HT1080 (cell line): ENCODE measurements around the gene PXYLP1. TPM values are rescaled to one million over a fixed set of nuclear protein-coding genes. Genes with fewer than 3 reads are reported as not detected.

ENCODE experiments used
- DNase-seq: peaks from one replicate; pipeline ENCODE4 v3.0.0-alpha.2; 2015; ENCODE audit warnings: low read depth
- total RNA-seq: library from RNA; depleted of rRNA; stranded (reverse); fragments of >200 nt; shearing (Covaris generic); gene quantifications from 2 replicates; pipeline ENCODE4 v1.2.3, GENCODE V29; 2014

The PXYLP1 gene
- total RNA-seq, 1 experiment from 2014 or later, result 7.7 TPM

- no peak for DNase-seq
Measured at GRCh38 chr3:141248064-141248463, 16.4 kb downstream of the PXYLP1 start.

GRCh38 chr3:141249041-141249440, 17.4 kb downstream of the PXYLP1 start:
- no peak for DNase-seq

DNA sequence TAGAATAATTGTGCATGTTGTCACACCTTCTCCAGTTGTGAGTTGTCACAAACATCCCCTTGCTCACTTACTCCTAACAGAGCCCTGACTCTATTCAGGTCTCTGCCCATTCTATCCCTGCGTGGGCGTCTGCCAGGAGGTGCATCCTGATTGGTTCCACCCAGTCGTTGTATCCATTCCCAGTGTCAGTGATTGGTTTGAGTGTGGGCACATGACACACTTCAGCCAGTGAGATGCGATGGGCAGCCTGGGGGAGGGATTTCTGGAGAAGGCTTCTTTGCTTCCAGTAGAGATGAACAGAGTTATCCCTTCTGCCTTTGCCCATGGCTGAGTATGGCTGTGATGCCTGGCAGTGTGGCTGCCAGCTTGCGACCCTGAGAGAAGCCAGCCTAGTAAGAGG, 18.7 kb downstream of the PXYLP1 start:
- no peak for DNase-seq

GRCh38 chr3:141250828-141251227, 19.2 kb downstream of the PXYLP1 start:
- DNase-seq, result no peak

DNA sequence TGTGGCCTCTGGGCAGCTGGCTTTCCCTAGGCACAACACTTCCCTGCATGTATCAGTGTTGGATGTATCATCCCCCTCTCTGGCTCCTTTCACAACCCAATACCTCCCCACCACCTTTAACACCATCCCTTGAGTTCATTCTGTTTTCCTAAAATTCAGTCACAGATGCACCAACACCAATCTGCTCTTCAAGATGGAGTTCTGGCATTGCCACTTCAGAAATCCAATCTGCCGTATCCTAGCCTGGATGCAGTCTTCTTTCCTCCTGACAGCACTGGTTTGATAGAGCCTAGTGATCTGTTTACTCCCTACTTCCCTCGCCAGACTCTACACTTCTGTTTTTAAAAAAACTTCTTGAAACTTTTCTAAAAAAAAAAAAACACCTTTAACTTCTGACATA, 21.7 kb downstream of the PXYLP1 start:
- no peak for DNase-seq

GRCh38 chr3:141253811-141254210, 22.2 kb downstream of the PXYLP1 start:
- no peak for DNase-seq

DNA sequence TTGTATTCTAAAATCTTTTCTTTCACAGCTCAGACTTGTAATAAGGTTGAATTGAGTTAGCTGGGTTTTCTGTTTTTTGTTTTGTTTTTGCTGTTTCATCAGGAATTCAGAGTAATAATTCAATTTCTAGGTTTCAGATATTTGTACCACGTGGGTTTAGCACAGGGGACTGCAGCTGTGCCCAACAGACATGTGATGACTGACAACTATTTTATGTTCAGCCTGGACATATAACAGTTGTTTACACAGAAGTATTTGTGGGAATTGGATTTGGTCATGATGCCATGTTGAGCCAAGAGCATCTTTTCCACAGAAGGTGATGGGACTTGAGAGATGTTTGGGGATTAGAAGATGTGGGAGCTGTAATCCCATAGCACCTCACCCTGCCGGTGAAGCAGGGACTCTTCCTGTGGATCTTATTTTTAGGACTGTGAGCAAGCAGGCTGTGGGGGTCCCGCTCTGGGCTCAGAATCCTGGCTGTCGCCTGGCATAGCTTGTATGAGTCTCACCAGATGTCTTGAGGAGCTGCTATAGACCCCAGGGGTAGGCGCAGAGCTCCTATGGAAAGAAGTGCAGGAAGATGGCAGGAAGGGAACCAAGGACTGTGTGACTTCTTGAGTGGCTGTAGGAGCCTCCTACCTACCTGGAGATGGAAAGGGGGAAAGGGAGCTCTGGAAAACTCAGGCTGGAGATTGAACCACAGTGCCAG, 23.7 kb downstream of the PXYLP1 start:
- no peak for DNase-seq

GRCh38 chr3:141255846-141256261, 24.2 kb downstream of the PXYLP1 start:
- DNase-seq, result peak; percentile 64

GRCh38 chr3:141256820-141257219, 25.2 kb downstream of the PXYLP1 start:
- no peak for DNase-seq

- no peak for DNase-seq
Measured at GRCh38 chr3:141257961-141258360, 26.3 kb downstream of the PXYLP1 start.

- no peak for DNase-seq
Measured at GRCh38 chr3:141258973-141259372, 27.3 kb downstream of the PXYLP1 start.

GRCh38 chr3:141259821-141260629, 28.4 kb downstream of the PXYLP1 start:
- no peak for DNase-seq

DNA sequence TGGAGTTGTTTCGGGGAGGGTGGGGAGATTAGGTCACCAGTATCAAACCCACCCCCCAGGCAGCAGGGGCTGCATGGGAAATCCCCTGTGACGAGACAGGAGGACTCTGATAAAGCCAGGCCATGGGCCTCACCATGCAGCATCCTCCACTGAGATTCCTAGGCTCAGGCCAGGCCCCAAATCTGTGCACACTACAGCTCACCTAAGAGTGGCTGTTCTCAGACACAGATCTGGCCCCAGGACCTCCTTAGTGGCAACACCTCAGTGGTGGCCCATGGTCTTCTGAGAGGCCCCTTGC, 29.0 kb downstream of the PXYLP1 start:
- DNase-seq, result no peak

DNA sequence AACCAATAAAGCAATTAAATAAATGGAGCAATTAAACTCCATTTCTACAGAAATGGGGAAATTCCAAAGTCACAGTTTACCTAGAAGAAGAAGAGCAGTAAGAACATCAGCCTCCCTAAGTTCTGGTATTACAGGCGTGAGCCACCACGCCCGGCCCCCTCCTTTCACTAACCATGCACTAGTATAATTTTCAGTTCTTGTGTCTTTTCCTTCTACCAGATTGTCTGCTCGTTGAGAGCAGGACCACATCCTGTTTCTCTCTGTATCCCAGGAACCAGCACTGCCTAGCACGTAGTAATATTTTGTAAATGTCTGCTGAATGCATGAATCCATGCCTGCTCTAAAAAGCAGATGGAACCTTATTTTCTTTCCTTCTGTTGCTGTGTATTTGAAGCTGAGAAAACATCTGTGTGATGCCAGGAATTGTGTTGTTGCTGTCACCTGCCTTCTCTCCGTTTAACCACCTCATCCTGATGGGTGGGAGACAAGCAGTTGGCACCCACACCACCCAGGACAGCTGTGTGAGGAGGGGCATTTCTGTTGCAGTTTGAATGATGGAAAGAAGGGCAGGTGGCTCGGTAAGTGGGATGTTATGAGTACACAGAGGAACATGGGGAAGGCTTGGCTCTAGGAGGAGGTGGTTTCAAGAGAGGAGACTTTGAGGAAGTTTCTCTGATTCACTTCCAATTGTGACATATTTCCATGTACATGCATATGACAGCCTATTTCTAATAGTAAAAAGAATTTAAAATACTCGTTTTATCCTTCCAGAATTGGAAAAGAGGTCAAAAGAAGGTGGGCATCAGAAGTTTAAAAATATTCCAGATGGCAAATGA, 30.1 kb downstream of the PXYLP1 start:
- no peak for DNase-seq

DNA sequence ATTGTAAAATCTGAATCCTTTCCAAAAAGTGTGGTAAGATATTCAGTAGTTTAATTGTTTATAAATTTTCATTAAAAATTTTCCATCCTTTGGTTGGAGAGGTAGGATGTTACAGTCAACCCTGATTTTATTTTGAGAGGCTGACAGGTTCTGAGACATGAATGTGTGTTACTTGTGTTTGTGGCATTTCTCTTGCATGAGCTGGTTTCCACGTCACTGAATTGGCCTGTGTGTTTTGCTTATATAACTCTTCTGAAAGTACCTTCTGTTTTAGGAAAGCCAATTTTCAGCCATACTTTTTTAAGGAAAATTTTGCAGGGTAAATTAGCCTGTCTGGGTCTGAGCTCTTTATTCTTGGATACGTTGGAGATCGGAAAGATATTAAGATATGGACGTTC, 30.7 kb downstream of the PXYLP1 start:
- peak; percentile 86 for DNase-seq

DNA sequence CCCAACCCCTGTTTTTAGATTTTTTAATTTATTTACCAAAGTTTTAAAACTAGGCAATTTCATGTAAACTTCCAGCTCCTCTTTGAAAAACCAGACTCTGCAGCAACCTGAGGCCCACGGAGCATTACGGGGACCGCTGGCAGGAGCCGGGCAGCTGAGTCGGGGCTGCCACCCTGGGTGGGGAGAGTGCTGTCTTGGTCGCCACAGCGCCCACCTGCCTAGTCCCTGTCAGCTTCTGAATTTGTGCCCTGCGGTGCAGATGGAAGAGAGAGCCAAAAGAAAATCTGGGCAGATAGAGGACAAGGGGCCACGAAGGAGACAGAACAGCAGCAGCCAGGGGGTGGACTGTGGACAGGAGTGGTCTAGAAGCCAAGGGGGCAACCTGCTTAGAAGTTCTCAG, 34.6 kb downstream of the PXYLP1 start:
- DNase-seq, result no peak

- DNase-seq, result no peak
Measured at GRCh38 chr3:141266797-141267555, 35.4 kb downstream of the PXYLP1 start.

GRCh38 chr3:141267629-141268028, 36.0 kb downstream of the PXYLP1 start:
- no peak for DNase-seq

- DNase-seq, result no peak
Measured at GRCh38 chr3:141268306-141268705, 36.7 kb downstream of the PXYLP1 start.

DNA sequence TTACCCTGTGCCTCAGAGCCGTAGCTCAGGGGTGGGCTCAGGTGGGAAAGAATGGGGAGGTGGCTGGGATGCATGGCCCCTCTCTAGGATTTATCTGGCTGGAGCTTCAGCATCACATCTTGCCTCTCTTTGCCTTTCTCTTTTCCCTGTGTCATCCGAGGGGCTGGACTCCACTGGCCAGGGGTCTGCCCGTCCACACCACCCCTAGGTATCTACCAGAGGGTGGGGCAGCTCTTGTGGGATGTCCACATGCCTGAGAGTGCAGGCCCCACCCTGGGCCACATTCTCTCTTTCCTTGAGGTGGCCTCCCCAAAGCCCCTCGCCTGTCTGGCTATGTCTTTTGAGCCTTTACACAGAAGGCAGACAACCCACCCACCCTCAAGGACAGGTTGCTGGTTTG, 37.2 kb downstream of the PXYLP1 start:
- no peak for DNase-seq

- DNase-seq, result no peak
Measured at GRCh38 chr3:141269961-141270360, 38.3 kb downstream of the PXYLP1 start.
